Astrocyte (in vitro differentiated cells and primary cell): ENCODE data around the gene GARIN5B. TPM values are rescaled to one million over a fixed set of nuclear protein-coding genes. Genes with fewer than 3 reads are reported as not detected.
A peak's percentile ranks its signal among the peaks of the same experiment; 100 is the strongest.

Source experiments
- DNase-seq: peaks from one replicate; pipeline ENCODE4 v3.0.0-alpha.2; 2010; ENCODE audit warnings: low read depth
- FAIRE-seq: peaks from 2 replicates; lab custom pipeline; 2011; peaks lifted over from hg19 to GRCh38; lab: Jason Lieb, UNC
- H2AFZ ChIP-seq: 2 replicates; pipeline ENCODE4 v1.6.0; 2012; ENCODE audit warnings: low read depth, low read length, inconsistent platforms
- H3K27ac ChIP-seq: 2 replicates; pipeline ENCODE4 v1.5.1; 2011; ENCODE audit warnings: low read depth, low read length, inconsistent platforms
- H3K27me3 ChIP-seq: 2 replicates; pipeline ENCODE4 v1.6.0; 2011; ENCODE audit warnings: low read length, inconsistent platforms; ENCODE audit not compliant: insufficient read depth
- H3K36me3 ChIP-seq: 2 replicates; pipeline ENCODE4 v1.5.1; 2011; ENCODE audit warnings: low read length, inconsistent platforms; ENCODE audit not compliant: insufficient read depth
- H3K4me1 ChIP-seq: 2 replicates; pipeline ENCODE4 v1.5.1; 2011; ENCODE audit warnings: low read length, inconsistent platforms; ENCODE audit not compliant: insufficient read depth
- H3K4me2 ChIP-seq: 2 replicates; pipeline ENCODE4 v1.6.0; 2012; ENCODE audit warnings: low read length, inconsistent platforms
- H3K4me3 ChIP-seq: 2 replicates; pipeline ENCODE4 v1.5.1; 2011; ENCODE audit warnings: low read depth, mild to moderate bottlenecking, low read length, inconsistent platforms; ENCODE audit not compliant: insufficient read depth
- H3K79me2 ChIP-seq: 2 replicates; pipeline ENCODE4 v1.6.0; 2012; ENCODE audit warnings: mild to moderate bottlenecking, low read length, inconsistent platforms; ENCODE audit not compliant: insufficient read depth
- H3K9ac ChIP-seq: 2 replicates; pipeline ENCODE4 v1.6.0; 2012; ENCODE audit warnings: mild to moderate bottlenecking, low read length, inconsistent platforms
- H3K9me3 ChIP-seq: 2 replicates; pipeline ENCODE4 v1.5.1; 2012; ENCODE audit warnings: low read depth, mild to moderate bottlenecking, low read length, inconsistent platforms; ENCODE audit not compliant: insufficient read depth
- H4K20me1 ChIP-seq: 2 replicates; pipeline ENCODE4 v1.6.0; 2012; ENCODE audit warnings: low read length, inconsistent platforms; ENCODE audit not compliant: insufficient read depth
- H3K27ac Mint-ChIP-seq: one replicate; pipeline ENCODE4 v1.8.0; 2021; ENCODE audit warnings: mild to moderate bottlenecking, mixed read lengths; ENCODE audit not compliant: unreplicated experiment
- H3K27me3 Mint-ChIP-seq: one replicate; pipeline ENCODE4 v1.8.0; 2021; ENCODE audit warnings: low read depth, mixed read lengths; ENCODE audit not compliant: unreplicated experiment
- H3K36me3 Mint-ChIP-seq: one replicate; pipeline ENCODE4 v1.8.0; 2021; ENCODE audit warnings: low read depth, mixed read lengths; ENCODE audit not compliant: unreplicated experiment
- H3K4me1 Mint-ChIP-seq: one replicate; pipeline ENCODE4 v1.8.0; 2021; ENCODE audit warnings: low read depth, mixed read lengths; ENCODE audit not compliant: unreplicated experiment
- H3K4me3 Mint-ChIP-seq: one replicate; pipeline ENCODE4 v1.8.0; 2021; ENCODE audit warnings: mild to moderate bottlenecking, moderate library complexity, mixed read lengths; ENCODE audit not compliant: unreplicated experiment
- H3K9me3 Mint-ChIP-seq: one replicate; pipeline ENCODE4 v1.8.0; 2021; ENCODE audit warnings: mild to moderate bottlenecking, mixed read lengths; ENCODE audit not compliant: unreplicated experiment
- CTCF ChIP-seq: IDR thresholded peaks from 2 replicates; pipeline ENCODE4 v1.5.1; 2011; ENCODE audit warnings: low read depth, mild to moderate bottlenecking, inconsistent platforms, low read length, moderate library complexity; ENCODE audit not compliant: insufficient read depth
- EZH2 ChIP-seq: IDR thresholded peaks from 2 replicates; pipeline ENCODE4 v1.6.1; 2012; ENCODE audit warnings: mild to moderate bottlenecking, low read length, inconsistent platforms; ENCODE audit not compliant: insufficient read depth
- total RNA-seq: library from RNA; stranded (reverse); gene quantifications from 2 replicates; pipeline ENCODE4 v1.2.1, GENCODE V29; 2021

The GARIN5B gene
- total RNA-seq, 1 donor from 2014 or later, result 0.20 TPM

GRCh38 chr19:55383279-55384130, 20.4 kb upstream of the GARIN5B start:
- Histone ChIP-seq H3K9me3 (no peaks in the 10 kb centered on the region), H3K27ac (no peak overlapping the region), H3K4me1 (peaks cover 31% of the 10 kb centered on the region), H2AFZ (peak overlapping the region; percentile 79), H3K79me2 (peaks cover 28% of the 10 kb centered on the region), H3K4me2 (peak overlapping the region; percentile 97), H3K36me3 (peaks cover 10% of the 10 kb centered on the region), H4K20me1 (peaks cover 27% of the 10 kb centered on the region), H3K4me3 (peak overlapping the region; percentile 41), H3K27me3 (no peaks in the 10 kb centered on the region), H3K9ac (peak overlapping the region; percentile 98)
- FAIRE-seq (no peak), DNase-seq (peak; percentile 56)
- Mint-ChIP-seq H3K27me3 (peaks cover 2% of the 10 kb centered on the region), H3K4me1 (peaks cover 15% of the 10 kb centered on the region), H3K9me3 (peaks cover 2% of the 10 kb centered on the region), H3K36me3 (peaks cover 21% of the 10 kb centered on the region), H3K4me3 (peak overlapping the region; percentile 80), H3K27ac (peak overlapping the region; percentile 62)
- TF ChIP-seq EZH2, result no peak
- TF ChIP-seq CTCF, result no peak

GRCh38 chr19:55382522-55383054, 19.5 kb upstream of the GARIN5B start:
- FAIRE-seq (no peak), DNase-seq (no peak)
- peaks cover 26% of the 10 kb centered on the region for H3K4me1 ChIP-seq
- H3K9me3 Mint-ChIP-seq, result peaks cover 2% of the 10 kb centered on the region
- peak overlapping the region; percentile 80 for H3K4me3 Mint-ChIP-seq
- H3K4me2 ChIP-seq, result no peak overlapping the region
- no peak overlapping the region for H3K9ac ChIP-seq
- no peaks in the 10 kb centered on the region for H3K27me3 ChIP-seq
- no peak overlapping the region for H3K27ac Mint-ChIP-seq
- H4K20me1 ChIP-seq, result peaks cover 18% of the 10 kb centered on the region
- H2AFZ ChIP-seq, result no peak overlapping the region
- no peak overlapping the region for H3K27ac ChIP-seq
- peaks cover 2% of the 10 kb centered on the region for H3K27me3 Mint-ChIP-seq
- peaks cover 8% of the 10 kb centered on the region for H3K4me1 Mint-ChIP-seq
- no peaks in the 10 kb centered on the region for H3K9me3 ChIP-seq
- peaks cover 3% of the 10 kb centered on the region for H3K36me3 ChIP-seq
- no peak overlapping the region for H3K4me3 ChIP-seq
- H3K36me3 Mint-ChIP-seq, result peaks cover 15% of the 10 kb centered on the region
- TF ChIP-seq EZH2 (no peak), CTCF (no peak)
- peaks cover 19% of the 10 kb centered on the region for H3K79me2 ChIP-seq

GRCh38 chr19:55382013-55382412, 19.0 kb upstream of the GARIN5B start:
- DNase-seq (no peak), FAIRE-seq (no peak)
- Histone ChIP-seq H3K9me3 (no peaks in the 10 kb centered on the region), H4K20me1 (peaks cover 12% of the 10 kb centered on the region), H2AFZ (no peak overlapping the region), H3K79me2 (peaks cover 13% of the 10 kb centered on the region), H3K9ac (no peak overlapping the region), H3K4me2 (no peak overlapping the region), H3K36me3 (peaks cover 2% of the 10 kb centered on the region), H3K4me3 (no peak overlapping the region), H3K4me1 (peaks cover 22% of the 10 kb centered on the region), H3K27me3 (no peaks in the 10 kb centered on the region), H3K27ac (no peak overlapping the region)
- Mint-ChIP-seq H3K4me1 (peaks cover 5% of the 10 kb centered on the region), H3K27me3 (peaks cover 2% of the 10 kb centered on the region), H3K27ac (no peak overlapping the region), H3K9me3 (peaks cover 2% of the 10 kb centered on the region), H3K36me3 (peaks cover 9% of the 10 kb centered on the region), H3K4me3 (no peak overlapping the region)
- TF ChIP-seq EZH2 (no peak), CTCF (no peak)
